ENCODE measurements around the gene OBSCN. TPM values are rescaled to one million over a fixed set of nuclear protein-coding genes. Genes with fewer than 3 reads are reported as not detected.
A peak's percentile ranks its signal among the peaks of the same experiment; 100 is the strongest.

Gene OBSCN
- total RNA-seq, 1 experiment from 2014 or later, result 29.1 TPM

GRCh38 chr1:228275430-228276173 lies 67.8 kb downstream of the OBSCN start:
- POLR2A ChIA-PET (ENCODE audit: unreplicated experiment), result interaction anchor here (0.6 to 0.7 kb wide), 2 partner anchors 39 to 107 kb away, joined by 3 read pairs; no protein-coding TSS in a partner anchor
- H3K4me1 ChIP-seq (ENCODE audit: insufficient read depth, low read length), result peaks cover 4% of the 10 kb centered on the region; the same call in 1 of the 2 replicates
- TSS peak; percentile 61 for BruUV-seq (replicated peaks)
- H3K36me3 ChIP-seq (ENCODE audit: low read depth, low read length), result peaks cover 3% of the 10 kb centered on the region; the same call in 1 of the 2 replicates
- H3K4me2 ChIP-seq (ENCODE audit: low read length), result peak overlapping the region; percentile 93
- ATAC-seq, result peak; percentile 90
- DNase-seq, result peak; percentile 89
- intact Hi-C loops (cut with micrococcal nuclease), result no loop called here
- H3K79me2 ChIP-seq (ENCODE audit: low read length), result no peaks in the 10 kb centered on the region
- no peaks in the 10 kb centered on the region for H4K20me1 ChIP-seq (ENCODE audit: low read length)
- peak overlapping the region; percentile 88 for H2AFZ ChIP-seq (ENCODE audit: low read length)
- H3K27ac ChIP-seq (ENCODE audit: low read length), result no peak overlapping the region
- H3F3A ChIP-seq (ENCODE audit: low read length, unreplicated experiment), result no peaks in the 10 kb centered on the region
- CTCF ChIA-PET, result no interaction called here
- no peaks in the 10 kb centered on the region for H3K9me3 ChIP-seq (ENCODE audit: low read length)
- no peaks in the 10 kb centered on the region for H3K9me2 ChIP-seq (replicated peaks; ENCODE audit: low read length)
- no peaks in the 10 kb centered on the region for H3K27me3 ChIP-seq (ENCODE audit: low read length)
- peak overlapping the region; percentile 73 for H3K4me3 ChIP-seq (ENCODE audit: low read length)
- peak overlapping the region; percentile 66 for H3K9ac ChIP-seq (ENCODE audit: low read length)
- TF ChIP-seq EZH2phosphoT487 (IDR thresholded peaks at IDR 0.05; ENCODE audit: borderline replicate concordance, low read length), result no peak
- TF ChIP-seq EZH2 (IDR thresholded peaks at IDR 0.05; ENCODE audit: low read length, unreplicated experiment), result no peak
- no peak for TF ChIP-seq CTCF (conservative IDR thresholded peaks at IDR 0.05; ENCODE audit: low read depth, low read length)

GRCh38 chr1:228276174-228276831 lies 68.5 kb downstream of the OBSCN start:
- peaks cover 3% of the 10 kb centered on the region; the same call in 1 of the 2 replicates for H3K36me3 ChIP-seq (ENCODE audit: low read depth, low read length)
- no peak for ATAC-seq

More at GRCh38 chr1:228276174-228276831, 68.5 kb downstream of the OBSCN start:
- H4K20me1 ChIP-seq (ENCODE audit: low read length), result no peaks in the 10 kb centered on the region
- peaks cover 4% of the 10 kb centered on the region; the same call in 1 of the 2 replicates for H3K4me1 ChIP-seq (ENCODE audit: insufficient read depth, low read length)
- H3F3A ChIP-seq (ENCODE audit: low read length, unreplicated experiment), result no peaks in the 10 kb centered on the region
- H3K4me2 ChIP-seq (ENCODE audit: low read length), result peak overlapping the region; percentile 93
- H3K27ac ChIP-seq (ENCODE audit: low read length), result no peak overlapping the region
- TF ChIP-seq EZH2phosphoT487 (IDR thresholded peaks at IDR 0.05; ENCODE audit: borderline replicate concordance, low read length) (no peak), CTCF (conservative IDR thresholded peaks at IDR 0.05; ENCODE audit: low read depth, low read length) (no peak), EZH2 (IDR thresholded peaks at IDR 0.05; ENCODE audit: low read length, unreplicated experiment) (no peak)
- H3K27me3 ChIP-seq (ENCODE audit: low read length), result no peaks in the 10 kb centered on the region
- no peaks in the 10 kb centered on the region for H3K9me3 ChIP-seq (ENCODE audit: low read length)
- intact Hi-C loops (cut with micrococcal nuclease), result no loop called here
- BruUV-seq (replicated peaks), result TSS peak; percentile 34
- no peak for DNase-seq
- ChIA-PET CTCF (no interaction called here), POLR2A (ENCODE audit: unreplicated experiment) (interaction anchor here (0.7 kb wide), 1 partner anchor 108 kb away, joined by 3 read pairs; no protein-coding TSS in a partner anchor)
- H2AFZ ChIP-seq (ENCODE audit: low read length), result peak overlapping the region; percentile 88; the same call in 1 of the 2 replicates
- no peaks in the 10 kb centered on the region for H3K9me2 ChIP-seq (replicated peaks; ENCODE audit: low read length)
- H3K79me2 ChIP-seq (ENCODE audit: low read length), result no peaks in the 10 kb centered on the region
- H3K4me3 ChIP-seq (ENCODE audit: low read length), result peak overlapping the region; percentile 73
- H3K9ac ChIP-seq (ENCODE audit: low read length), result no peak overlapping the region

All from PC-3 (cell line).